GM12878 (cell line): ENCODE results near the gene GOLGA6B. TPM values are rescaled to one million over a fixed set of nuclear protein-coding genes. Genes with fewer than 3 reads are reported as not detected.
"Not testable (repeated sequence)": the region's sequence is repeated elsewhere in the genome, so short reads cannot be mapped to it uniquely, and the experiment has no call there.

Experiments
- ATAC-seq: fragments of 200-7000 bp; cut with Tn5 transposase; 3 replicates; pipeline ENCODE4 v1.9.1; 2020; ENCODE audit warnings: mild to moderate bottlenecking, moderate library complexity
- BruUV-seq: library from RNA; stranded (reverse); fragments of 400-500 nt; replicated peaks from 2 replicates; lab custom pipeline; 2021; lab: Mats Ljungman, UMichigan
- CTCF ChIA-PET: fragments of 300-600 bp; sonication (Branson Sonifier 250); formaldehyde crosslinking; extraction: SDS; loops from one replicate; lab custom pipeline; 2021; ENCODE audit warnings: inconsistent platforms; lab: Yijun Ruan, JAX
- POLR2A ChIA-PET: fragments of 350-600 bp; formaldehyde crosslinking; extraction: SDS; loops from one replicate; lab custom pipeline; 2021; ENCODE audit warnings: inconsistent platforms; lab: Charles Lee
- RAD21 ChIA-PET: fragments of 300-600 bp; sonication (Branson Sonifier 250); formaldehyde crosslinking; loops from one replicate; lab custom pipeline; 2023; ENCODE audit warnings: antibody characterized with exemption; ENCODE audit not compliant: unreplicated experiment; lab: Charles Lee
- SMC1A ChIA-PET: fragments of 300-600 bp; sonication (Branson Sonifier 250); formaldehyde crosslinking; loops from one replicate; lab custom pipeline; 2023; ENCODE audit not compliant: unreplicated experiment, uncharacterized antibody; lab: Charles Lee
- DNase-seq: peaks from one replicate; pipeline ENCODE4 v3.0.0-alpha.2; 2011; ENCODE audit warnings: low read depth, low spot score
- FAIRE-seq: peaks from 3 replicates; lab custom pipeline; 2011; peaks lifted over from hg19 to GRCh38; lab: Jason Lieb, UNC
- H2AFZ ChIP-seq: 2 replicates; pipeline ENCODE4 v1.6.0; 2011; ENCODE audit warnings: low read depth, low read length, control low read depth; ENCODE audit not compliant: control insufficient read depth
- H3K27ac ChIP-seq: 2 replicates; pipeline ENCODE4 v1.5.1; 2011; ENCODE audit warnings: control low read depth; ENCODE audit not compliant: control insufficient read depth, insufficient read depth
- H3K27me3 ChIP-seq, 2 experiments: replicated peaks in 1 of 2; 2 replicates each; pipeline versions ENCODE4 v1.6.0 to v1.6.1; 2011; ENCODE audit warnings: low read length in 1 of 2; ENCODE audit not compliant: control insufficient read depth in 2 of 2, insufficient read depth in 2 of 2
- H3K36me3 ChIP-seq, 2 experiments: 2 replicates each; pipeline ENCODE4 v1.5.1; 2011; ENCODE audit warnings: low read length in 1 of 2; ENCODE audit not compliant: control insufficient read depth in 2 of 2, insufficient read depth in 2 of 2
- H3K4me1 ChIP-seq: 2 replicates; pipeline ENCODE4 v1.6.1; 2011; ENCODE audit warnings: mild to moderate bottlenecking, low read length, moderate library complexity, mixed read lengths; ENCODE audit not compliant: control insufficient read depth, insufficient read depth
- H3K4me2 ChIP-seq: 2 replicates; pipeline ENCODE4 v1.6.0; 2011; ENCODE audit warnings: control low read depth; ENCODE audit not compliant: control insufficient read depth, insufficient read depth
- H3K4me3 ChIP-seq: fragments of 200-600 bp; sonication (generic); 2 replicates; pipeline ENCODE4 v1.5.1; 2016
- H3K79me2 ChIP-seq: 2 replicates; pipeline ENCODE4 v1.6.0; 2011; ENCODE audit warnings: low read length; ENCODE audit not compliant: control insufficient read depth, insufficient read depth
- H3K9ac ChIP-seq: 2 replicates; pipeline ENCODE4 v1.8.0; 2011; ENCODE audit warnings: low read length, control low read depth, mixed read lengths; ENCODE audit not compliant: control insufficient read depth, insufficient read depth
- H3K9me3 ChIP-seq: replicated peaks from 3 replicates; pipeline ENCODE4 v1.5.1; 2011; ENCODE audit warnings: mild to moderate bottlenecking, low read length; ENCODE audit not compliant: control insufficient read depth, insufficient read depth
- H4K20me1 ChIP-seq: 2 replicates; pipeline ENCODE4 v1.6.0; 2011; ENCODE audit not compliant: control insufficient read depth, insufficient read depth
- BACH1 ChIP-seq: fragments of 450-650 bp; IDR thresholded peaks from 2 replicates; pipeline ENCODE4 v1.6.1; 2017; ENCODE audit warnings: mild to moderate bottlenecking, borderline replicate concordance
- CREB1 ChIP-seq: IDR thresholded peaks from 2 replicates; pipeline ENCODE4 v1.6.1; 2012; ENCODE audit warnings: low read depth, mild to moderate bottlenecking, inconsistent platforms
- EP300 ChIP-seq, 2 experiments: fragments of 150-350 bp in 1 of 2; IDR thresholded peaks; 2 replicates each; pipeline ENCODE4 v1.6.1; 2011 to 2012; ENCODE audit warnings: low read depth in 2 of 2, low read length in 2 of 2, borderline replicate concordance in 1 of 2, improper control_type of control experiment in 1 of 2, inconsistent platforms in 1 of 2; ENCODE audit not compliant: control insufficient read depth in 1 of 2
- FOXK2 ChIP-seq: fragments of 450-650 bp; IDR thresholded peaks from 2 replicates; pipeline ENCODE4 v1.6.1; 2017; ENCODE audit warnings: mild to moderate bottlenecking, moderate library complexity
- GABPA ChIP-seq: IDR thresholded peaks from 2 replicates; pipeline ENCODE4 v1.6.1; 2014; ENCODE audit warnings: antibody characterized with exemption, low read depth, mild to moderate bottlenecking, inconsistent platforms
- HCFC1 ChIP-seq: fragments of 150-350 bp; IDR thresholded peaks from 2 replicates; pipeline ENCODE4 v1.6.1; 2014; ENCODE audit warnings: low read length
- JUNB ChIP-seq: IDR thresholded peaks from 2 replicates; pipeline ENCODE4 v1.6.1; 2016; ENCODE audit warnings: antibody characterized with exemption, mild to moderate bottlenecking
- KAT2A ChIP-seq: conservative IDR thresholded peaks from 2 replicates; pipeline ENCODE4 v1.6.1; 2011; ENCODE audit warnings: low read depth, low read length; ENCODE audit not compliant: control insufficient read depth
- MEF2A ChIP-seq: IDR thresholded peaks from 2 replicates; pipeline ENCODE4 v1.6.1; 2011; ENCODE audit warnings: low read depth, mild to moderate bottlenecking, low read length, moderate library complexity; ENCODE audit not compliant: insufficient read depth
- NBN ChIP-seq: fragments of 450-650 bp; IDR thresholded peaks from 2 replicates; pipeline ENCODE4 v1.6.1; 2016
- NFXL1 ChIP-seq: fragments of 450-650 bp; IDR thresholded peaks from 2 replicates; pipeline ENCODE4 v1.6.1; 2017; ENCODE audit warnings: antibody characterized with exemption, mild to moderate bottlenecking, borderline replicate concordance
- RFX5 ChIP-seq: IDR thresholded peaks from 2 replicates; pipeline ENCODE4 v1.6.1; 2011; ENCODE audit warnings: low read depth, low read length, improper control_type of control experiment
- TCF3 ChIP-seq: IDR thresholded peaks from 2 replicates; pipeline ENCODE4 v1.6.1; 2012; ENCODE audit warnings: low read depth, mild to moderate bottlenecking, low read length, borderline replicate concordance; ENCODE audit not compliant: insufficient read depth
- WRNIP1 ChIP-seq: IDR thresholded peaks from 2 replicates; pipeline ENCODE4 v1.6.1; 2011; ENCODE audit warnings: low read depth, low read length, improper control_type of control experiment, borderline replicate concordance
- YY1 ChIP-seq: IDR thresholded peaks from 2 replicates; pipeline ENCODE4 v1.6.1; 2011; ENCODE audit warnings: low read depth, mild to moderate bottlenecking, low read length
- ZNF622 ChIP-seq: fragments of 450-650 bp; IDR thresholded peaks from 2 replicates; pipeline ENCODE4 v1.6.1; 2017; ENCODE audit warnings: mild to moderate bottlenecking, inconsistent platforms
- WGBS: methylation state at CpG from one replicate; pipeline ENCODE4 v1.1.6; 2016; ENCODE audit warnings: low lambda C conversion rate; ENCODE audit not compliant: insufficient replicate concordance, insufficient coverage; ENCODE audit errors: missing lambda C conversion rate; 5-methylcytosine and 5-hydroxymethylcytosine counted together
- in situ Hi-C: fragments of 300-500 bp; cut with MboI; formaldehyde crosslinking; loops from 9 replicates; pipeline ENCODE4 v1.14.3; 2018; ENCODE audit warnings: mixed read lengths
- intact Hi-C: fragments of 100-400 bp; cut with micrococcal nuclease; formaldehyde crosslinking; loops from one replicate; pipeline ENCODE4 v1.14.2; 2022; ENCODE audit not compliant: unreplicated experiment
- polyA plus RNA-seq, 11 experiments: library from polyadenylated mRNA; depleted of rRNA in 4 of 11; unstranded in 6 of 11; stranded (reverse) in 5 of 11; fragments of >200 nt; fragmentation: Nextera tagmentation in 4 of 11; fragmentation: Illumina TruSeq in 1 of 11; extraction: Ambion mirVana in 4 of 11; extraction: Trizol in 1 of 11; gene quantifications; 1 replicate in 1 of 11; 2 replicates in 10 of 11; pipeline versions ENCODE4 v1.2.1 to v1.2.3, GENCODE V29; 2011 to 2016; ENCODE audit warnings: inconsistent platforms in 2 of 11, missing spikeins in 2 of 11, low read depth in 1 of 11
- total RNA-seq, 4 experiments: library from RNA; depleted of rRNA in 3 of 4; stranded (reverse); fragments of >200 nt in 3 of 4; fragmentation: Illumina TruSeq in 1 of 4; extraction: Trizol in 1 of 4; gene quantifications; 2 replicates each; pipeline versions ENCODE4 v1.2.1 to v1.2.3, GENCODE V29; 2013 to 2021

Gene GOLGA6B
- total and polyA plus RNA-seq, 10 of the 15 experiments (the other 5 are each of a cell fraction or from before 2014, with no cell fraction given), result not detected

DNA sequence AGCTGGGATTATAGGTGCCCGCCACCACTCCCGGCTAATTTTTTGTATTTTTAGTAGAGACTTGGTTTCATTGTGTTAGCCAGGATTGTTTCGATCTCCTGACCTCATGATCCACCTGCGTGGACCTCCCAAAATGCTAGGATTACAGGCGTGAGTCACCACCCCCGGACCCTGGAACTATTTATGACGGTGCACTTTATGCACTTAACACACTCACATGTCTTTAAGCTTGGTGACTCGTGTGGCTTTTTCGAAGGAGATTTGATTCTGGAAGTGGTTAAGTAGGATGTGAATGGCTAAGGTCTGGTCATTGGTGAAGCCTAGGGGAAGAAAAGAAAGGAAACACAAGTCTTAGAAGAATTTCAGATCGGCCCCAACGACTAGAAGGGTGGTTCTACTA is 51.8 kb downstream of the GOLGA6B start:
- POLR2A ChIA-PET, result no interaction called here
- no peak overlapping the region for H2AFZ ChIP-seq
- intact Hi-C loops, result no loop called here
- no peaks in the 10 kb centered on the region for H4K20me1 ChIP-seq
- no peak for TF ChIP-seq JUNB
- TF ChIP-seq FOXK2, result no peak
- TF ChIP-seq NFXL1, result no peak
- no peak for TF ChIP-seq YY1
- TF ChIP-seq KAT2A, result no peak
- no peak for TF ChIP-seq MEF2A
- TF ChIP-seq TCF3, result no peak
- TF ChIP-seq HCFC1, result no peak
- TF ChIP-seq CREB1, result no peak
- TF ChIP-seq GABPA, result no peak
- no peak for TF ChIP-seq RFX5
- TF ChIP-seq ZNF622, result no peak
- TF ChIP-seq BACH1, result no peak
- no peak for TF ChIP-seq NBN
- no peak for TF ChIP-seq EP300 (IDR thresholded peaks at IDR 0.05; ENCODE audit: borderline replicate concordance in 1 of 2, control insufficient read depth in 1 of 2, low read depth in 2 of 2, low read length in 2 of 2)
- TF ChIP-seq WRNIP1, result no peak
- TF ChIP-seq, all 136 proteins: peak for 0
- FAIRE-seq (no peak), ATAC-seq (no peak), DNase-seq (no peak)
- no TSS peak for BruUV-seq
- Histone ChIP-seq H3K4me2 (no peak overlapping the region), H3K9ac (no peak overlapping the region), H3K4me1 (no peaks in the 10 kb centered on the region), H3K27ac (no peak overlapping the region), H3K79me2 (no peaks in the 10 kb centered on the region), H3K9me3 (no peaks in the 10 kb centered on the region), H3K27me3 (no peaks in the 10 kb centered on the region), H3K4me3 (no peak overlapping the region), H3K36me3 (no peaks in the 10 kb centered on the region; a peak in 1 of 4 replicates)
- SMC1A ChIA-PET, result interaction anchor here (0.6 kb wide), 1 partner anchor 91 kb away, joined by 4 read pairs; no protein-coding TSS in a partner anchor
- in situ Hi-C loops, result no loop called here
- 97% methylated on average over 11 of the region's 11 CpGs for WGBS
- CTCF ChIA-PET, result interaction anchor here (0.7 to 8.4 kb wide), 2 partner anchors 17 to 233 kb away, joined by 3 to 38 read pairs; no protein-coding TSS in a partner anchor
- RAD21 ChIA-PET, result no interaction called here

DNA sequence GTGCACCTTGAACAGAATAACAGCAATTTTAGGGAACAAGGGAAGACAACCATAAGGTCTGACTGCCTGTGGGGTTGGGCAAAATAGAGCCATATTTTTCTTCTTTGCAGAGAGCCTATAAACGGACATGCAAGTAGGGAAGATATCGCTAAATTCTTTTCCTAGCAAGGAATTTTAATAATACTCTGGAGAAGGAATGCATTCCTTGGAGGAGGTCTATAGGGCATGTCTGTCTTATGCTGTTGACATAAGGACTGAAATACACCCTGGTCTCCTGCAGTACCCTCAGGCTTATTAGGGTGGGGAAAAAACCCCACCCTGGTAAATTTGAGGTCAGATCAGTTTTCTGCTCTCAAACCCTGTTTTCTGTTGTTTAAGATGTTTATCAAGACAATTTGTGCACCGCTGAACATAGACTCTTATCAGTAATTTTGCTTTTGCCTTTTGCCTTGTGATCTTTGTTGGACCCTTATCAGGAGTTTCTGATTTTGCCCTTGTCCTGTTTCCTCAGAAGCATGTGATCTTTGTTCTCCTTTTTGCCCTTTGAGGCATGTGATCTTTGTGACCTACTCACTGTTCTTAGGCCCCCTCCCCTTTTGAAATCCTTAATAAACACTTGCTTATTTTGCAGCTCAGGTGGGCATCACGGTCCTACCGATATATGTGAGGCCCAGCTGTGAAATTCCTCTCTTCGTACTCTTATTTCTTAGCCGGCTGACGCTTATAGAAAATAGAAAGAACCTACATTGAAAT is 54.2 kb downstream of the GOLGA6B start:
- intact Hi-C loops, BruUV-seq: not testable (repeated sequence)

More for the DNA sequence above, 54.2 kb downstream of the GOLGA6B start:
- H3K27ac ChIP-seq, H2AFZ ChIP-seq, DNase-seq, H3K27me3 ChIP-seq, H3K9me3 ChIP-seq, in situ Hi-C loops, H3K79me2 ChIP-seq, H4K20me1 ChIP-seq, H3K9ac ChIP-seq, POLR2A ChIA-PET, H3K4me1 ChIP-seq, H3K4me2 ChIP-seq, RAD21 ChIA-PET, ATAC-seq, H3K4me3 ChIP-seq, H3K36me3 ChIP-seq, FAIRE-seq: not testable (repeated sequence)
- WGBS, result 97% methylated on average over 8 of the region's 8 CpGs
- ChIA-PET SMC1A (interaction anchor here (0.6 to 1.3 kb wide), 2 partner anchors 13 to 374 kb away, joined by 3 to 4 read pairs; no protein-coding TSS in a partner anchor), CTCF (interaction anchor here (8.4 kb wide), 1 partner anchor 14 kb away, joined by 38 read pairs; no protein-coding TSS in a partner anchor)
